Ovary (tissue), 9 donors: ENCODE data around the gene NANP. TPM values are rescaled to one million over a fixed set of nuclear protein-coding genes. Genes with fewer than 3 reads are reported as not detected.
"Not testable (repeated sequence)": the region's sequence is repeated elsewhere in the genome, so short reads cannot be mapped to it uniquely, and the experiment has no call there.

Source experiments
- DNase-seq, 5 donors: peaks; one replicate each; pipeline ENCODE4 v3.0.0-alpha.2; 2019 to 2020
- H3K27ac ChIP-seq, 2 donors: fragments of 200-600 bp; one replicate each; pipeline versions ENCODE4 v1.5.1 to v1.8.0; 2019 to 2022
- H3K27me3 ChIP-seq: fragments of 200-600 bp; one replicate; pipeline ENCODE4 v1.8.0; 2022
- H3K36me3 ChIP-seq: fragments of 200-600 bp; sonication (generic); one replicate; pipeline ENCODE4 v1.5.1; 2019
- H3K4me1 ChIP-seq: one replicate; pipeline ENCODE4 v1.8.1; 2013; ENCODE audit warnings: mild to moderate bottlenecking, moderate library complexity; ENCODE audit not compliant: insufficient read depth
- H3K4me3 ChIP-seq: fragments of 200-600 bp; sonication (generic); one replicate; pipeline ENCODE4 v1.5.1; 2017
- H3K9me3 ChIP-seq, 2 donors: fragments of 200-600 bp in 1 of 2; sonication (generic) in 1 of 2; one replicate each; pipeline versions ENCODE4 v1.5.1 to v1.8.1; 2013 to 2019; ENCODE audit warnings: mild to moderate bottlenecking in 1 of 2, moderate library complexity in 1 of 2
- EP300 ChIP-seq: sonication (generic); formaldehyde crosslinking; IDR thresholded peaks from one replicate; pipeline ENCODE4 v1.6.1; 2017; ENCODE audit warnings: antibody characterized with exemption
- POLR2A ChIP-seq: fragments of 450-650 bp; IDR thresholded peaks from one replicate; pipeline ENCODE4 v1.6.1; 2017; ENCODE audit warnings: antibody characterized with exemption, mild to moderate bottlenecking, moderate library complexity
- WGBS, 3 donors: extraction: QIAGEN DNeasy Blood & Tissue Kit in 1 of 3; methylation state at CpG; one replicate each; pipeline versions ENCODE4 v1.1.5 to v1.1.7; 2013 to 2017; 5-methylcytosine and 5-hydroxymethylcytosine counted together
- intact Hi-C, 4 donors: fragments of 100-400 bp; cut with DNase I; formaldehyde crosslinking; loops; one replicate each; pipeline versions ENCODE4 v1.11.0 to v1.15.1; 2022 to 2023
- polyA plus RNA-seq, 2 donors: library from polyadenylated mRNA; stranded (reverse); fragments of 200-250 nt in 1 of 2; fragments of 350-450 nt in 1 of 2; fragmentation: Illumina TruSeq in 1 of 2; extraction: RNeasy Lipid Tissue Mini Kit (QIAGEN cat#74804) in 1 of 2; gene quantifications; one replicate each; pipeline ENCODE4 v1.2.3, GENCODE V29; 2013 to 2014
- total RNA-seq, 7 donors: library from RNA; depleted of rRNA in 2 of 7; stranded (reverse); fragments of >200 nt in 2 of 7; fragmentation: NEBNext Ultra II Directional in 3 of 7; extraction: Animal tissue kit (Norgen Biotek cat#: 25700) in 3 of 7; gene quantifications; one replicate each; pipeline versions ENCODE4 v1.1.0 to v1.2.4, GENCODE V29; 2016 to 2023
- TF ChIP-seq, protein P1 (sequence below), 3 donors: fragments of 450-650 bp in 2 of 3; fragments of 200-600 bp in 1 of 3; IDR thresholded peaks; one replicate each; pipeline versions ENCODE4 v1.5.1 to v1.8.0; 2016 to 2022; ENCODE audit warnings: antibody characterized with exemption in 3 of 3, mild to moderate bottlenecking in 1 of 3
- donor health status: DM: no; HTN: no; CAD: no; lungs with moderate emphysema.
- donor health status: DM: no; HTN: no; CAD: no.
- donor health status: Bipolar disorder and iron deficiency.
- donor health status: DM: yes; HTN: yes; CAD: no.
- donor health status: DM: no; HTN: no; CAD: no.
- donor health status: DM: yes; HTN: yes; CAD: no.

The NANP gene
- total and polyA plus RNA-seq, 9 donors, result 1.9 to 8.1 (median 4.9) TPM

DNA sequence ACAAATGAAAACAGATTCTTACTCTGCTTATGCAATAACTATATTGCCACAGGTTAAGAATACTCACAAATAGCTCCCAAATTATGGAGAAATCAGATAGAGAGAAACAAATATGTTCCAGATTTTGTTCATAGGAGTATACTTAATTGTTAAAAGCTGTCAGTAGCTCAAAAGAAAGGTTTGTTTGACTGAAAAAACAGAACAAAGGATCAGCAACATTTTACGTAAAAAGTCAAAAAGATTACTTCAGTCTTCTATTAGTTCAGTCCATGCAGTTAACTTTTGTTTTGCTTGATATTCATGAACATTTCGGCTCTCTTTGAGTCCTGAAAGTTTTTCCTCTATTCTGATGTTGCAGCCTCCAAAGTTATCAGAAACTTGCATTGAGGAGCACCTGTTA, 13.4 kb upstream of the NANP start:
- 94 to 99% (median 98%) methylated on average over 2 of the region's 2 CpGs for WGBS, 3 donors

DNA sequence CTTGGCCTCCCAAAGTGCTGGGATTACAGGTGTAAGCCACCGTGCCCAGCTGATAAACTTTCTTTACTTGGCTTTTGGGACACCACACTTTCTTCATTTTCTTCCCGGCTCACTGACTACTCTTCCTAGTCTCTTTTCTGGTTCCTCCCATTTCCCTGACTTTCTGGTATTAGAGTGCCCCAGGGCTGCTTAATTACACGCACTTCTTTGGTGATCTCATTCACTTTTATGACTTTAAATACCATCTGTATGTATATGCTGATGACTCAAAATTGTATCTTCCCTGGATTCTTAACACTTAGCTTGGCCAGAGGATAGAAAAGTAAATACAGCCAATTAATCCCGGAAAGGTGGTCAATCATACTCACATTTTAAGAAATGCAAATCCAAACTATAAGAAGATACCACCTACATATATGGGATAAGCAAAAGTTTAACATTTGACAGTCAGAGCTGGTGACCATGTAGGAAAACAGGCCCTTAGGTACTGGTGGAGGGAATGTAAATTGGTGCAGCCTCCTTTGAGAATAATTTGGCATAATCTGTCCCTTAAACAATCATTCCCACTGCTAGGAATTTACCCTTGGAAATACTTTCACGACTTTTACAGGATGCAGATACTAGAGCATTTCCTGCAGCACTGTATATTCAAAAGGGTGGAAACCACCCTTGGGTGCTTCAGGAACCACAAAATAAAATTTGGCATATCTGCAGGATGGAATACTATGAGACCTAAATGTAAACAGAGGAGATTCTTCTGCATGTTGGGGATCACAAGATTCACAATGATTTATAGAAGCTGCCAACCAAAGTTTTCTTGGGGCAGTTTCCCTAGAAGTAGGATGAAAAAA, 9.4 kb upstream of the NANP start:
- no peak for DNase-seq
- H3K4me3 ChIP-seq, result no peak overlapping the region
- H3K27me3 ChIP-seq, result no peaks in the 10 kb centered on the region
- WGBS, 3 donors, result 74 to 90% (median 89%) methylated on average over 5 of the region's 5 CpGs
- intact Hi-C loops, result no loop called here
- H3K27ac ChIP-seq, result no peak overlapping the region
- TF ChIP-seq EP300 (no peak), POLR2A (no peak)
- TF ChIP-seq, protein P1, sequence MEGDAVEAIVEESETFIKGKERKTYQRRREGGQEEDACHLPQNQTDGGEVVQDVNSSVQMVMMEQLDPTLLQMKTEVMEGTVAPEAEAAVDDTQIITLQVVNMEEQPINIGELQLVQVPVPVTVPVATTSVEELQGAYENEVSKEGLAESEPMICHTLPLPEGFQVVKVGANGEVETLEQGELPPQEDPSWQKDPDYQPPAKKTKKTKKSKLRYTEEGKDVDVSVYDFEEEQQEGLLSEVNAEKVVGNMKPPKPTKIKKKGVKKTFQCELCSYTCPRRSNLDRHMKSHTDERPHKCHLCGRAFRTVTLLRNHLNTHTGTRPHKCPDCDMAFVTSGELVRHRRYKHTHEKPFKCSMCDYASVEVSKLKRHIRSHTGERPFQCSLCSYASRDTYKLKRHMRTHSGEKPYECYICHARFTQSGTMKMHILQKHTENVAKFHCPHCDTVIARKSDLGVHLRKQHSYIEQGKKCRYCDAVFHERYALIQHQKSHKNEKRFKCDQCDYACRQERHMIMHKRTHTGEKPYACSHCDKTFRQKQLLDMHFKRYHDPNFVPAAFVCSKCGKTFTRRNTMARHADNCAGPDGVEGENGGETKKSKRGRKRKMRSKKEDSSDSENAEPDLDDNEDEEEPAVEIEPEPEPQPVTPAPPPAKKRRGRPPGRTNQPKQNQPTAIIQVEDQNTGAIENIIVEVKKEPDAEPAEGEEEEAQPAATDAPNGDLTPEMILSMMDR (IDR thresholded peaks at IDR 0.05), result no peak
- no peaks in the 10 kb centered on the region for H3K4me1 ChIP-seq
- H3K9me3 ChIP-seq, result no peaks in the 10 kb centered on the region
- no peaks in the 10 kb centered on the region for H3K36me3 ChIP-seq

More for the DNA sequence above, 13.4 kb upstream of the NANP start:
- TF ChIP-seq POLR2A (no peak), EP300 (no peak)
- TF ChIP-seq, protein P1 (IDR thresholded peaks at IDR 0.05), result no peak
- no peak overlapping the region for H3K4me3 ChIP-seq
- intact Hi-C loops, result no loop called here
- H3K27me3 ChIP-seq, result no peaks in the 10 kb centered on the region
- no peaks in the 10 kb centered on the region for H3K36me3 ChIP-seq
- DNase-seq, result no peak
- H3K4me1 ChIP-seq, result no peaks in the 10 kb centered on the region
- H3K9me3 ChIP-seq, result no peaks in the 10 kb centered on the region
- no peak overlapping the region for H3K27ac ChIP-seq

DNA sequence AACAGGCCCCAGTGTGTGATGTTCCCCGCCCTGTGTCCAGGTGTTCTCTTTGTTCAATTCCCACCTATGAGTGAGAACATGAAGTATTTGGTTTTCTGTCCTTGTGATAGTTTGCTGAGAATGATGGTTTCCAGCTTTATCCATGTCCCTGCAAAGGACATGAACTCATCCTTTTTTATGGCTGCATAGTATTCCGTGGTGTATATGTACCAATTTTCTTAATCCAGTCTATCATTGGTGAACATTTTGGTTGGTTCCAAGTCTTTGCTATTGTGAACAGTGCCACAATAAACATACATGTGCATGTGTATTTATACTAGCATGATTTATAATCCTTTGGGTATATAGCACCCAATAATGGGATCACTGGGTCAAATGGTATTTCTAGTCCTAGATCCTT, 6.8 kb upstream of the NANP start:
- H3K4me3 ChIP-seq, H3K36me3 ChIP-seq, H3K4me1 ChIP-seq, H3K9me3 ChIP-seq, H3K27ac ChIP-seq, DNase-seq, intact Hi-C loops, H3K27me3 ChIP-seq: not testable (repeated sequence)
- WGBS, 3 donors, result 98 to 100% (median 99%) methylated on average over 2 of the region's 2 CpGs

- no peak overlapping the region for H3K27ac ChIP-seq
- intact Hi-C loops, result loop anchor here in 1 of 4 donors (10.0 kb wide), 1 partner anchor 65 kb away; the partner anchor contains the start of gene ZNF337
- H3K4me3 ChIP-seq, result no peak overlapping the region
- H3K36me3 ChIP-seq, result no peaks in the 10 kb centered on the region
- no peaks in the 10 kb centered on the region for H3K9me3 ChIP-seq
- H3K27me3 ChIP-seq, result no peaks in the 10 kb centered on the region
- no peak for TF ChIP-seq EP300
- TF ChIP-seq, protein P1 (IDR thresholded peaks at IDR 0.05), result no peak
- TF ChIP-seq POLR2A, result no peak
- DNase-seq, result no peak
- WGBS, 3 donors, result 83 to 86% (median 86%) methylated on average over 8 of the region's 8 CpGs
- H3K4me1 ChIP-seq, result peaks cover 1% of the 10 kb centered on the region
Observed at GRCh38 chr20:25629816-25630499, 6.1 kb upstream of the NANP start.

DNA sequence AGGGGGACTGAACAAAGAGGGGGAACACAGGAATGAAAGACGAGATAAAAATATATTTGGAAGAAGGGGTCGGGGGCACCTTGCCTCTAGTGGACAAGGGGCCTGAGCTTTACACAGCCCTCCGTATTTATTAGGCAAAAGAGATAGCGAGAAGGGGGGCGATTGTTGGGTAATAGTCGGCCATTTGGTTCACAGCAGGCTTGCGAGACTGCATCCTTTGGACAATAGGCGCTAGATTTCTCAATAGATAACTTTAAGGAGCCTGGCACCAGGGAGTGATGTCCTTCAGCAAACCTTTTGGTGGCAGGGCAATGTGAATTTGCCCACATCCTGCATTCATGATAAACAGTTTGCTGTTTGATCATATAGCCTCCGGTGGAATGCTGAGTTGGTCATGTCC, 3.0 kb upstream of the NANP start:
- Histone ChIP-seq H3K4me1 (peaks cover 6% of the 10 kb centered on the region), H3K4me3 (no peak overlapping the region), H3K36me3 (no peaks in the 10 kb centered on the region), H3K27me3 (no peaks in the 10 kb centered on the region), H3K9me3 (no peaks in the 10 kb centered on the region), H3K27ac (no peak overlapping the region)
- intact Hi-C loops, result loop anchor here in 1 of 4 donors (10.0 kb wide), 1 partner anchor 68 kb away; the partner anchor contains the start of gene ZNF337
- TF ChIP-seq POLR2A (no peak), EP300 (no peak)
- TF ChIP-seq, protein P1 (IDR thresholded peaks at IDR 0.05), result no peak
- WGBS, 3 donors, result 67 to 74% (median 70%) methylated on average over 9 of the region's 9 CpGs
- DNase-seq, result no peak
